Caco-2 (cell line): ENCODE data around the gene TAS2R40. TPM values are rescaled to one million over a fixed set of nuclear protein-coding genes. Genes with fewer than 3 reads are reported as not detected.
A peak's percentile ranks its signal among the peaks of the same experiment; 100 is the strongest.

Experiments used
- BruUV-seq: library from RNA; stranded (reverse); fragments of 400-500 nt; replicated peaks from 2 replicates; lab custom pipeline; 2021; lab: Mats Ljungman, UMichigan
- CTCF ChIA-PET: fragments of 300-600 bp; sonication (Branson Sonifier 250); formaldehyde crosslinking; loops from one replicate; lab custom pipeline; 2022; ENCODE audit warnings: antibody characterized with exemption; lab: Charles Lee
- POLR2A ChIA-PET: fragments of 300-600 bp; sonication (Branson Sonifier 250); formaldehyde crosslinking; loops from one replicate; lab custom pipeline; 2022; ENCODE audit warnings: antibody characterized with exemption; lab: Charles Lee
- DNase-seq, 2 experiments: peaks; one replicate each; pipeline versions ENCODE4 v3.0.0 to v3.0.0-alpha.2; 2020 to 2022
- H3K27me3 ChIP-seq: replicated peaks from 2 replicates; pipeline ENCODE4 v1.6.0; 2011; ENCODE audit warnings: low read length; ENCODE audit not compliant: control insufficient read depth, insufficient read depth
- H3K36me3 ChIP-seq: 2 replicates; pipeline ENCODE4 v1.5.1; 2011; ENCODE audit warnings: low read length; ENCODE audit not compliant: control insufficient read depth, insufficient read depth
- H3K4me1 ChIP-seq: fragments of 250-450 bp; sonication (Bioruptor Pico); 2 replicates; pipeline ENCODE4 v1.5.1; 2020; ENCODE audit warnings: mild to moderate bottlenecking
- H3K4me3 ChIP-seq: 2 replicates; pipeline ENCODE4 v1.5.1; 2011; ENCODE audit warnings: low read depth, mild to moderate bottlenecking, control low read depth, low read length
- H3K9me3 ChIP-seq: fragments of 250-450 bp; sonication (Bioruptor Pico); 2 replicates; pipeline ENCODE4 v1.5.1; 2020; ENCODE audit warnings: mild to moderate bottlenecking, moderate library complexity
- H3K27ac Mint-ChIP-seq: one replicate; pipeline ENCODE4 v1.8.0; 2022; ENCODE audit warnings: mixed read lengths; ENCODE audit not compliant: unreplicated experiment
- H3K27me3 Mint-ChIP-seq: one replicate; pipeline ENCODE4 v1.8.0; 2022; ENCODE audit warnings: mixed read lengths; ENCODE audit not compliant: insufficient read depth, unreplicated experiment
- H3K36me3 Mint-ChIP-seq: one replicate; pipeline ENCODE4 v1.8.0; 2022; ENCODE audit warnings: mild to moderate bottlenecking, mixed read lengths; ENCODE audit not compliant: insufficient read depth, unreplicated experiment
- H3K4me1 Mint-ChIP-seq: one replicate; pipeline ENCODE4 v1.8.0; 2022; ENCODE audit warnings: low read depth, mixed read lengths; ENCODE audit not compliant: unreplicated experiment
- H3K4me3 Mint-ChIP-seq: one replicate; pipeline ENCODE4 v1.8.0; 2022; ENCODE audit warnings: mild to moderate bottlenecking, moderate library complexity, mixed read lengths; ENCODE audit not compliant: unreplicated experiment
- H3K9me3 Mint-ChIP-seq: one replicate; pipeline ENCODE4 v1.8.0; 2022; ENCODE audit warnings: mixed read lengths; ENCODE audit not compliant: unreplicated experiment
- CTCF ChIP-seq, 2 experiments: fragments of 200-600 bp in 1 of 2; IDR thresholded peaks; 1 replicate in 1 of 2; 2 replicates in 1 of 2; pipeline versions ENCODE4 v1.5.1 to v1.8.0; 2011 to 2022; ENCODE audit warnings: antibody characterized with exemption in 1 of 2, control low read depth in 1 of 2, inconsistent platforms in 1 of 2, low read depth in 1 of 2, low read length in 1 of 2, mild to moderate bottlenecking in 1 of 2, moderate library complexity in 1 of 2; ENCODE audit not compliant: insufficient read depth in 1 of 2, severe bottlenecking in 1 of 2, unreplicated experiment in 1 of 2
- intact Hi-C: fragments of 100-400 bp; cut with micrococcal nuclease; formaldehyde crosslinking; loops from one replicate; pipeline ENCODE4 v1.10.0; 2022; ENCODE audit not compliant: unreplicated experiment
- total RNA-seq: library from RNA; stranded (reverse); gene quantifications from 2 replicates; pipeline ENCODE4 v1.2.3, GENCODE V29; 2022

TAS2R40 gene
- total RNA-seq, 1 experiment from 2014 or later: not detected

- Histone ChIP-seq H3K4me1 (peaks cover 42% of the 10 kb centered on the region), H3K9me3 (no peaks in the 10 kb centered on the region), H3K36me3 (no peaks in the 10 kb centered on the region), H3K4me3 (no peak overlapping the region), H3K27me3 (no peaks in the 10 kb centered on the region)
- H3K4me3 Mint-ChIP-seq: no peak overlapping the region
- DNase-seq: no peak
- POLR2A ChIA-PET: no interaction called here
- peaks cover 9% of the 10 kb centered on the region for H3K9me3 Mint-ChIP-seq
- peaks cover 41% of the 10 kb centered on the region for H3K4me1 Mint-ChIP-seq
- CTCF ChIA-PET: interaction anchor here (0.7 kb wide), 1 partner anchor 222 kb away, joined by 13 read pairs; no protein-coding TSS in a partner anchor
- TF ChIP-seq CTCF (IDR thresholded peaks at IDR 0.05; ENCODE audit: insufficient read depth in 1 of 2, low read depth in 1 of 2, low read length in 1 of 2, severe bottlenecking in 1 of 2, unreplicated experiment in 1 of 2): no peak
- no peaks in the 10 kb centered on the region for H3K36me3 Mint-ChIP-seq
- H3K27me3 Mint-ChIP-seq: no peaks in the 10 kb centered on the region
- intact Hi-C loops: no loop called here
- H3K27ac Mint-ChIP-seq: no peak overlapping the region
- no TSS peak for BruUV-seq
Measured at GRCh38 chr7:143247372-143247771, 25.5 kb downstream of the TAS2R40 start.

GRCh38 chr7:143248761-143249354, 27.0 kb downstream of the TAS2R40 start:
- DNase-seq: peak; percentile 71 to 85
- intact Hi-C loops: loop anchor here (1.0 kb wide), 1 partner anchor 9 kb away; no protein-coding TSS in a partner anchor

GRCh38 chr7:143250199-143250598, 28.4 kb downstream of the TAS2R40 start:
- no TSS peak for BruUV-seq
- POLR2A ChIA-PET: interaction anchor here (0.6 kb wide), 1 partner anchor 38 kb away, joined by 4 read pairs; the partner anchor contains the start of gene CASP2
- no peak for TF ChIP-seq CTCF (IDR thresholded peaks at IDR 0.05; ENCODE audit: insufficient read depth in 1 of 2, low read depth in 1 of 2, low read length in 1 of 2, severe bottlenecking in 1 of 2, unreplicated experiment in 1 of 2)
- intact Hi-C loops: no loop called here
- DNase-seq: no peak
- no peaks in the 10 kb centered on the region for H3K27me3 ChIP-seq
- Mint-ChIP-seq H3K36me3 (no peaks in the 10 kb centered on the region), H3K27me3 (no peaks in the 10 kb centered on the region), H3K27ac (no peak overlapping the region), H3K4me3 (no peak overlapping the region), H3K4me1 (peaks cover 28% of the 10 kb centered on the region), H3K9me3 (peaks cover 22% of the 10 kb centered on the region)
- CTCF ChIA-PET: no interaction called here
- H3K4me3 ChIP-seq: no peak overlapping the region
- H3K9me3 ChIP-seq: 0 out of 2 replicates have a peak, but pooled peaks cover 2% of the 10 kb centered on the region
- peaks cover 24% of the 10 kb centered on the region for H3K4me1 ChIP-seq
- H3K36me3 ChIP-seq: no peaks in the 10 kb centered on the region

More at GRCh38 chr7:143248761-143249354, 27.0 kb downstream of the TAS2R40 start:
- no peaks in the 10 kb centered on the region for H3K36me3 ChIP-seq
- no peak overlapping the region for H3K27ac Mint-ChIP-seq
- peaks cover 30% of the 10 kb centered on the region for H3K4me1 Mint-ChIP-seq
- H3K27me3 Mint-ChIP-seq: no peaks in the 10 kb centered on the region
- BruUV-seq: no TSS peak
- no peaks in the 10 kb centered on the region for H3K27me3 ChIP-seq
- no peak for TF ChIP-seq CTCF (IDR thresholded peaks at IDR 0.05; ENCODE audit: insufficient read depth in 1 of 2, low read depth in 1 of 2, low read length in 1 of 2, severe bottlenecking in 1 of 2, unreplicated experiment in 1 of 2)
- H3K4me3 Mint-ChIP-seq: peak overlapping the region; percentile 13
- peaks cover 17% of the 10 kb centered on the region for H3K9me3 Mint-ChIP-seq
- 0 out of 2 replicates have a peak, but pooled peaks cover 2% of the 10 kb centered on the region for H3K9me3 ChIP-seq
- no peak overlapping the region for H3K4me3 ChIP-seq
- H3K4me1 ChIP-seq: peaks cover 34% of the 10 kb centered on the region
- ChIA-PET POLR2A (interaction anchor here (1.1 kb wide), 1 partner anchor 14 kb away, joined by 5 read pairs; the partner anchor contains the start of gene GSTK1), CTCF (interaction anchor here (0.6 to 1.4 kb wide), 3 partner anchors 8 to 39 kb away, joined by 3 to 14 read pairs (median 8); partner anchors contain the start of gene CASP2)
- no peaks in the 10 kb centered on the region for H3K36me3 Mint-ChIP-seq
